Brain microvascular endothelial cell (primary cell): ENCODE results near the gene KCNE4.

Source experiments
- DNase-seq: peaks from one replicate; pipeline ENCODE4 v3.0.0-alpha.2; 2020
- H3K27ac ChIP-seq: fragments of 250-450 bp; sonication (Bioruptor Pico); 2 replicates; pipeline ENCODE4 v1.5.1; 2020; ENCODE audit warnings: mild to moderate bottlenecking, moderate library complexity
- H3K27me3 ChIP-seq: fragments of 250-450 bp; sonication (Bioruptor Pico); replicated peaks from 2 replicates; pipeline ENCODE4 v1.5.1; 2020; ENCODE audit warnings: mild to moderate bottlenecking
- H3K36me3 ChIP-seq: fragments of 250-450 bp; sonication (Bioruptor Pico); replicated peaks from 2 replicates; pipeline ENCODE4 v1.5.1; 2020; ENCODE audit warnings: mild to moderate bottlenecking
- H3K4me3 ChIP-seq: 2 replicates; pipeline ENCODE4 v1.5.1; 2011; ENCODE audit warnings: low read depth, mild to moderate bottlenecking, control low read depth, low read length, moderate library complexity
- in situ Hi-C: cut with HindIII; loops from 2 replicates; pipeline ENCODE4 v1.10.0; 2017; ENCODE audit warnings: low sequenced_read_pairs, low pct_ligation_motif_present
- TF ChIP-seq, protein P1 (sequence below): IDR thresholded peaks from 2 replicates; pipeline ENCODE4 v1.5.1; 2011; ENCODE audit warnings: low read depth, mild to moderate bottlenecking, moderate library complexity, low read length, control low read depth, inconsistent platforms; ENCODE audit errors: missing control alignments

The KCNE4 gene, protein sequence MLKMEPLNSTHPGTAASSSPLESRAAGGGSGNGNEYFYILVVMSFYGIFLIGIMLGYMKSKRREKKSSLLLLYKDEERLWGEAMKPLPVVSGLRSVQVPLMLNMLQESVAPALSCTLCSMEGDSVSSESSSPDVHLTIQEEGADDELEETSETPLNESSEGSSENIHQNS

DNA sequence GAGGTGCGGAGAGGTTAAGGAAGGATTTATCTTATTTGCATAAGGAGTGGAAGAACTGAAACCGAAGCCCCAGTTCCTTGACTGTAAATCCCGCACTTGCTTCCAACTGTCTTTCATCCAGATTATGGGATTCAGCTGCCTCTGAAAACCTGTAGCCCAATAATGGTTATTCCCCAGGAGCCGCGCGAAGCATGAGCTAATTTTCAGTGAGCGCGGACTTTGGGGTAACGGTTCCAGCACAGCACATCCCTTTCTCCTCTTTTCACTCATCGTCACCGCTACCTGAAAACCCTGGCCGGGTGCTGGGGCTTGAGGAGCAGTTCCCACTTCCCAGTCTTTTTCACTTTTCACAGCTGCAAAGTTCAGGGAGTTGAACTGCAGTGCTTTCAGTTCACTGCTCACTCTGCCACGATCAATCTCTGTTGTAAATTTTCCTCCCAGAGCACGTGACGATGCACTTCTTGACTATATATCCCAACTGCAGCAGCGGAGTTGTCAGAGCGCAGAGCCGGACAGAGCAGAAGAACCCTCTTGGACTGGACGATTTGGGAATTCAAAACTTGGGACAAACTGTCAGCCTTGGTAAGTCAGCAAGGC lies at the start of gene KCNE4:
Gene KCNE4 (plus strand): TSS at position 498 of the 597 bp plus-strand sequence. CDS start 641 bp downstream, outside the sequence.
- in situ Hi-C loops: no loop called here
- H3K36me3 ChIP-seq: no peaks in the 10 kb centered on the region
- H3K4me3 ChIP-seq: peak within 1 kb of the TSS; percentile 55
- TF ChIP-seq, protein P1, sequence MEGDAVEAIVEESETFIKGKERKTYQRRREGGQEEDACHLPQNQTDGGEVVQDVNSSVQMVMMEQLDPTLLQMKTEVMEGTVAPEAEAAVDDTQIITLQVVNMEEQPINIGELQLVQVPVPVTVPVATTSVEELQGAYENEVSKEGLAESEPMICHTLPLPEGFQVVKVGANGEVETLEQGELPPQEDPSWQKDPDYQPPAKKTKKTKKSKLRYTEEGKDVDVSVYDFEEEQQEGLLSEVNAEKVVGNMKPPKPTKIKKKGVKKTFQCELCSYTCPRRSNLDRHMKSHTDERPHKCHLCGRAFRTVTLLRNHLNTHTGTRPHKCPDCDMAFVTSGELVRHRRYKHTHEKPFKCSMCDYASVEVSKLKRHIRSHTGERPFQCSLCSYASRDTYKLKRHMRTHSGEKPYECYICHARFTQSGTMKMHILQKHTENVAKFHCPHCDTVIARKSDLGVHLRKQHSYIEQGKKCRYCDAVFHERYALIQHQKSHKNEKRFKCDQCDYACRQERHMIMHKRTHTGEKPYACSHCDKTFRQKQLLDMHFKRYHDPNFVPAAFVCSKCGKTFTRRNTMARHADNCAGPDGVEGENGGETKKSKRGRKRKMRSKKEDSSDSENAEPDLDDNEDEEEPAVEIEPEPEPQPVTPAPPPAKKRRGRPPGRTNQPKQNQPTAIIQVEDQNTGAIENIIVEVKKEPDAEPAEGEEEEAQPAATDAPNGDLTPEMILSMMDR: no peak
- no peaks in the 10 kb centered on the region for H3K27me3 ChIP-seq
- H3K27ac ChIP-seq: peak within 1 kb of the TSS; percentile 80
- peak; percentile 69 for DNase-seq

DNA sequence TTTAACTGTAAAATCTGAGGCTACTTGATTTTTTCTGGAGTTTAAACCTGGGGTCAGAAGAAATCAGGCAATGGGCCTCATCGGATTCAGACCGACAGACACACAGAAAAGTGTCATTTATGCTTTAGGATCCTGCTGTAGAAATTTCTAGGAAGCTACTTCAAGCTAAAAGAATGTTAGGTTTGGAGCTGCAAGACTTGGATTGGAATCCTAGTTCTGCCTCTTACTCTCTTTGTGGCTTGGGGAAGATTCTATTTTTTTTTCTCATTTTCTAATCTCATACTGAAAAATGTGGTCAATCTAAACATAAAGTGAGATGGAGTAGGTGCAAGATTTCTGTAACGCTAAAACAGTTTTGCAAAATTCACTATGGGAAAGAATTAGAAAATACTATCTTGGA lies 48.8 kb upstream of the KCNE4 start:
- Histone ChIP-seq H3K27me3 (no peaks in the 10 kb centered on the region), H3K27ac (no peak overlapping the region), H3K4me3 (no peak overlapping the region), H3K36me3 (no peaks in the 10 kb centered on the region)
- no peak for DNase-seq
- TF ChIP-seq, protein P1: no peak
- in situ Hi-C loops: no loop called here

DNA sequence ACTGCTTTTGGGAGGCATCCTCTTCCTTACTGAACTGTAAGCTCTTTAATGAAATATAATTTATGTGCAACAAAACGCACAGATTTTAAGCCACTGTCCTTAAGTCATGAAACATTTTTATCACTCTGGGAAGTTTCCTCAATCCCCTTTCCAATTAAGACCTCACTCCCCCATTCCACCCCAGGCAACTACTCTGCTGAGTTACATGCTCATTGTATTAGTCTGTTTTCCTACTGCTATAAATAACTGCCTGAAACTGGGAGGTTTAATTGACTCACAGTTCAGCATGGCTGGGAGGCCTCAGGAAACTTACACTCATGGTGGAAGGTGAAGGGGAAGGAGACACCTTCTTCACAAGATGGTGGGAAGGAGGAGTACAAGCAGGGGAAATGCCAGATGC lies 46.5 kb upstream of the KCNE4 start:
- no peak overlapping the region for H3K4me3 ChIP-seq
- no peaks in the 10 kb centered on the region for H3K36me3 ChIP-seq
- TF ChIP-seq, protein P1: no peak
- in situ Hi-C loops: no loop called here
- peak; percentile 16 for DNase-seq
- no peak overlapping the region for H3K27ac ChIP-seq
- no peaks in the 10 kb centered on the region for H3K27me3 ChIP-seq

DNA sequence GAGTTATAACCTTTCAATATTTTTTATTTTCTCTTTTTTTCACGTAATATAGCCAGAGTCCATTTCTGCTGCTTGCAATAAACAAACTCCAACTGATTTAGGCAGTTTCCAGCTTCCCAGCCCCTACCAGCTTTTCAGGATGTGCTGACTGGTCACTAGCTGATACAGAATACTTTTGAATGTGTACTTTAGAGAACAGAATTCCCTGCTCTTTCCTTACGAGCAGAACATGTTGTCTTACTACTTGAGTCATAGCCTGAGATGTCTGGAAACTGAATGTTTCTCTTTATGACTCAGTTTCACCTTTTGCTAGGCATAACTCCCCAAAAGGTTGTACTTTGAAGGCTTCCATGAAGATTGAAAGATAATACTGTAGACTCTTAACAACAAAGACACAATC lies 44.5 kb upstream of the KCNE4 start:
- H3K36me3 ChIP-seq: no peaks in the 10 kb centered on the region
- peak; percentile 71 for DNase-seq
- no peak overlapping the region for H3K4me3 ChIP-seq
- peak overlapping the region; percentile 97 for H3K27ac ChIP-seq
- in situ Hi-C loops: no loop called here
- no peaks in the 10 kb centered on the region for H3K27me3 ChIP-seq
- TF ChIP-seq, protein P1: no peak

DNA sequence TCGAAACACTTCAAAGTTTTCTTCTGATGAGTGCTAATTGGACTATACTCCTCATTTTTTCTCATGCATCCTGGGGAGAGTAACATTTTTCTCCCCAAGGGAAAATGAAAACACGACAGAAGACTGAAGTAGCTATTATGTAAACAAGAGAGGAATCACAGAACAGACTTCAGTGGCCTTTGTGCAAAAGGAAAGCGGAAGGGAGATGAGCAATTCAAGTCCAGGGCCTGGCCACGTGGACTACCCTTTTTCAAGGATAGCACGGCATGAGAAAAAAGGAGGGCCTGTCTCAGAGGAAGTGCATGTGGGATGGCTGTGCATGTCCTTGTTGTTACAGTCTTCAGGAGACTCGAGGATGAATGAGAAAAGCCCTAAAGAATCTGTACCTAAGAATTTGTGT lies 43.8 kb upstream of the KCNE4 start:
- peak; percentile 95 for DNase-seq

More for the DNA sequence above, 43.8 kb upstream of the KCNE4 start:
- no peaks in the 10 kb centered on the region for H3K36me3 ChIP-seq
- H3K27ac ChIP-seq: peak overlapping the region; percentile 97
- TF ChIP-seq, protein P1: no peak
- no peak overlapping the region for H3K4me3 ChIP-seq
- H3K27me3 ChIP-seq: no peaks in the 10 kb centered on the region
- in situ Hi-C loops: no loop called here
